MG63 (cell line): ENCODE results near the gene RASA2. TPM values are rescaled to one million over a fixed set of nuclear protein-coding genes. Genes with fewer than 3 reads are reported as not detected.

Experiments used
- DNase-seq: peaks from one replicate; pipeline ENCODE4 v3.0.0-alpha.2; 2020
- H3K27me3 ChIP-seq: fragments of 250-450 bp; sonication (Bioruptor Pico); 2 replicates; pipeline ENCODE4 v1.5.1; 2020; ENCODE audit warnings: mild to moderate bottlenecking, moderate library complexity
- H3K36me3 ChIP-seq: fragments of 250-450 bp; sonication (Bioruptor Pico); 2 replicates; pipeline ENCODE4 v1.5.1; 2020; ENCODE audit warnings: mild to moderate bottlenecking, moderate library complexity
- H3K4me3 ChIP-seq: fragments of 250-450 bp; sonication (Bioruptor Pico); 2 replicates; pipeline ENCODE4 v1.5.1; 2020; ENCODE audit warnings: mild to moderate bottlenecking, moderate library complexity
- H3K9me3 ChIP-seq: fragments of 250-450 bp; sonication (Bioruptor Pico); 2 replicates; pipeline ENCODE4 v1.5.1; 2020; ENCODE audit warnings: mild to moderate bottlenecking, moderate library complexity
- total RNA-seq: library from RNA; depleted of rRNA; stranded (reverse); fragments of >200 nt; shearing (Covaris generic); gene quantifications from 2 replicates; pipeline ENCODE4 v1.2.3, GENCODE V29; 2014; ENCODE audit warnings: low replicate concordance

RASA2 gene
- total RNA-seq, 1 experiment from 2014 or later: 10.0 TPM

DNA sequence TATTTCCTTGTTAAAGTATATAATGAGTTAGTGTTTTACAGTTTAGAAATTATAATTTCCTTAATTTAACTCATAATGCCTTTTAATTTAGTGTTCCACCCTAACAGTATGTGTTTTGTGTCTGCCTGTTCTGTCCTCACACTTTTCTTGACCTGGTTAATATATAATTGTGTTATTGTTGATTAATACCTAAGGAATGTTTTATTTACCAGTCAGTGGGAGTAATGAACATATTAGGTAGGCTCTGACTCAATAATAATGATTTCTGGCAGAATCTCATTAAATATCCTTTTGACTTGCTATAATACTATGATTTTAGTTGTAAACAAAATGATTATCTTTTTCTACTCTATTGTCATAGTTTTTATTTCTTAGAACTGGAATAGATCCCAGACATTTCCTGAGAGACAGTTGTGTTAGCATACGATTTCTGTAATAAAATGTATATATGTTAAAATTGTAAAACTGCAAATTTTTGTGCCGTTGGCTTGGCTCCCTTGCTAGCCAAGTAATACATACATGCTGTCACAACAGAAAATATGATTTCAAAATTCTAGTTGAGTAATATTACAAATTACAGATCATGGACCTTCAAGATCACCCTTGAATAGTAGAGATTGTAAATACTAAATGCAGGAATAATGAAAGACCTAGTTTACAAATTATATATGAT, 51.9 kb downstream of the RASA2 start:
- no peak overlapping the region for H3K4me3 ChIP-seq
- no peaks in the 10 kb centered on the region for H3K27me3 ChIP-seq
- no peak for DNase-seq
- peaks cover 19% of the 10 kb centered on the region for H3K9me3 ChIP-seq
- peaks cover 49% of the 10 kb centered on the region for H3K36me3 ChIP-seq

DNA sequence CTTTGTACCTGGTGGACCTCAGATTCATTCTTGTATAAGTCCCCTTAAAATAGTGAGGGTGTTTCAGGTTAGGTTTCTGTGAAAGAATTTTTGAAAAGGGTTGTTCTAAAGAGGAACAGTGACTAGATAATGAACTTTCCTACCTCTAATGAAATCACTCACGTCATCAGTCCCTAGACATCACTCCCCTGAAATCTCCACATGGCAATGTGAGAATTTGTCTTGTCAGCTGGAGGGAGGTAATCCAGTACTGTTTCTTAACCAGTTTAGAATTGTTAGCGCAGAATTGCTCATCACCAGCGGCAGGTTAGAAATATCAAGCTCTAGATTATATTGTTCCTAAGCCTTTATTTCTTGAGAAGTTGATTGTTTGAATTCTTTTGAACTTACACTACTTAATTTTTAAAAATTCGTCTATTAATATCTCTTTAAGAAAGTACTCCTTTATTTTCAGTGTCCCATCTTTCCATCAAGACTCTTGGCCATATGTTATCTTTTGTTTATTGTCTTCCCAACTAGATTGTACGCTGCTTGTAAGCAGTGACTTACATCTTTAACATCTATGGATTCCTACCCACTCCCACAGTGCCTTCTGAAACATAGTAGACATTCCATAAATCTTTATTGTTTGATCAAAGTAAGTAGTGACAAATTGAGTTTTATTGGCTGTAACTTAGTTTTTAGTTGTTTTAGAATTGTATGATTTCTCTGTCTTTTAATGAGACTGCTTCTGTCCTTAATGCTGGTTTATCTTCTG, 52.8 kb downstream of the RASA2 start:
- Histone ChIP-seq H3K36me3 (peaks cover 49% of the 10 kb centered on the region), H3K4me3 (no peak overlapping the region), H3K27me3 (no peaks in the 10 kb centered on the region), H3K9me3 (peaks cover 21% of the 10 kb centered on the region)
- DNase-seq: no peak

DNA sequence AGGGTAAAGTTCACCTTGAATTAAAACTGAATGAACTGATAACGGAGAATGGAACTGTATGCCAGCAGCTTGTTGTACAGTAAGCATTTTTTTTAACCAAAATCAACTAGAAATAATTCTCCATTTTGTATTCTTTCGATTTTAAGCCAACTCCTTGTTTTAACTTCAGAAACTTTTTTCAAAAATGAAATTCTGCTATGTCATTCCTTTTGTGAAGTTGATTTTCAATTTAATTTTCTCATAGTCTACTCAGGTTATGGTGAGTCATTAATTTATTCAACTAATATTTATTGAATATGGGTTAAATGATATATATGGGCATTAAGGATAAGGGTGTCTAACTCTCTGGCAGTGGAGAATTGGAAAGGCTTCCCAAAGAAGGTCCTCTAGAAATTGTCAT, 53.7 kb downstream of the RASA2 start:
- Histone ChIP-seq H3K9me3 (peaks cover 16% of the 10 kb centered on the region), H3K27me3 (no peaks in the 10 kb centered on the region), H3K36me3 (peaks cover 45% of the 10 kb centered on the region), H3K4me3 (no peak overlapping the region)
- no peak for DNase-seq

DNA sequence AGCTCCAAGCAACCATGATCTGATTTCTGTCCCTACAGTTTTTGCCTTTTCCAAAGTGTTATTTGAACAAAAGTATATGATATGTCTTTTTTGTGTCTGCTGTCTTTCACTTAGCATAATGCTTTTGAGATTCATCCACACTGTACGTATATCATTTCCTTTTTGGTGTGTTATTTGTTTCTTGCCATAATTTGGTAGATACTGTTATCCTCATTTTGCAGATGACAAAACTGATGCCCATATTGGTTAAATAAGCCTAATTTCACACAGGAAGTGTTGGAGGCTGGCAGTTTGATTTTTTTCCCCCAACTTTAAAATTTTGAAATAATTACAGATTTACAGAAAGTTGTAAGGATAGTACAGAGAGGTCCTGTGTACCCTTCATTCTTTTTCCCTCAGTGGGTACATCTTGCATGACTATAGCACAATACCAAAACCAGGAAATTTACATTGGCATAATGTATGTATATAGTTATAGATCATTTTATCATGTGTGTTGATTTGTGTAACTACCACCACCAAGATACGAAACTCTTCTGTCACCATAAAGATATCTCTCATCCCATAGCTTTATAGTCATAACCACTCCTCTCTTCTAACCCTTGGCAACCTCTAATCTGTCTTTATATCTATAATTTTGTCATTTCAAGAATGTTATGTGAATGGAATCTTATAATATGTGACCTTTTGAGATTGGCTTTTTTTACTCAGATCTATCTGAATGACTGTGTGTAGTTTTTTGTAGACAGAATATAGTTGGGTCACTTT, 55.6 kb downstream of the RASA2 start:
- DNase-seq: no peak
- Histone ChIP-seq H3K27me3 (no peaks in the 10 kb centered on the region), H3K9me3 (peaks cover 31% of the 10 kb centered on the region), H3K4me3 (no peak overlapping the region), H3K36me3 (peaks cover 59% of the 10 kb centered on the region)

DNA sequence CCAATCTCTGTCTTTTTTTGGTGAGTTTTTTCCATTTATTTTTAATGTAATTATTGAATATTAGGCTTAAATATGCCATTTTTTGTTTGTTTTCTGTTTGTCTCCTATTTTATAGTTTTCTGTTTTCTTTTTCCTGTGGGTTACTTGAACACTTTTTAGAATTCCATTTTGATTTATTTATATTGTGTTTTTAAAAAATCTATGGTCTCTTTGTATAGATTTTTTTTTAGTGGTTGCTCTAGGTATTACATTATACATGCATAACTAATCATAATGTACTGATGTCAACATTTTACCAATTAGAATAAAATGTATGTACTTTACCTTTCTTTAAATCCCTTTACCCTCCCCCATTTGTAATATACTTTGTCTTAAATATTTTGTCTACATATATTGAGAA, 56.2 kb downstream of the RASA2 start:
- no peaks in the 10 kb centered on the region for H3K27me3 ChIP-seq
- peaks cover 35% of the 10 kb centered on the region for H3K9me3 ChIP-seq
- no peak overlapping the region for H3K4me3 ChIP-seq
- peaks cover 61% of the 10 kb centered on the region for H3K36me3 ChIP-seq
- DNase-seq: no peak

DNA sequence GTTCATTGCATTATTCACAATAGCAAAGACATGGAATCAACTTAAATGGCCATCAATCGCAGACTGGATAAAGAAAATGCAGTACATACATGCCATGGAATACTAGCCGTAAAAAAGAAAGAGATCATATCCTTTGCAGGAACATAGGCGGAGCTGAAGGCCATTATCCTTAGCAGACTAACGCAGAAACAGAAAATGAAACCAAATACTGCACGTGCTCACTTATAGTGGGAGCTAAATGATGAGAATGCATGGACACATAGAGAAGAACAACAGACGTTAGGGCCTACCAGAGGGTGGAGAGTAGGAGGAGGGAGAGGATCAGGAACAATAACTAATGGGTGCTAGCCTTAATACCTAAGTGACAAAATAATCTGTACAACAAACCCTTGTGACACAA, 57.9 kb downstream of the RASA2 start:
- Histone ChIP-seq H3K9me3 (peaks cover 35% of the 10 kb centered on the region), H3K36me3 (peaks cover 68% of the 10 kb centered on the region)

DNA sequence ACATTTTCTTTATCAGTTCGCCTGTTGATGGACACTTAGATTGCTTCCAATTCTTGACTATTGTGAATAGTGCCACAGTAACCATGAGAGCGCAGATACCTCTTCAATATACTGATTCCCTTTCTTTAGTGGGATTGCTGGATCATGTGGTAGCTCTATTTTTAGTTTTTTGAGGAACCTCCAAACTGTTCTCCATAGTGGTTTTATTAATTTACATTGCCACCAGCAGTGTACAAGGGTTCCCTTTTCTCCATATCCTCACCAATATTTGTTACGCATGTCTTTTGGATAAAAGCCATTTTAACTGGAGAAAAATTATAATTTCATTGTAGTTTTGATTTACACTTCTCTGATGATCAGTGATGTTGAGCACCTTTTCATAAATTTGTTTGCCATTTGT, 59.3 kb downstream of the RASA2 start:
- H3K36me3 ChIP-seq: peaks cover 59% of the 10 kb centered on the region
- peaks cover 35% of the 10 kb centered on the region for H3K9me3 ChIP-seq
- no peaks in the 10 kb centered on the region for H3K27me3 ChIP-seq
- no peak for DNase-seq
- no peak overlapping the region for H3K4me3 ChIP-seq

More for the DNA sequence above, 57.9 kb downstream of the RASA2 start:
- Histone ChIP-seq H3K4me3 (no peak overlapping the region), H3K27me3 (no peaks in the 10 kb centered on the region)
- no peak for DNase-seq

DNA sequence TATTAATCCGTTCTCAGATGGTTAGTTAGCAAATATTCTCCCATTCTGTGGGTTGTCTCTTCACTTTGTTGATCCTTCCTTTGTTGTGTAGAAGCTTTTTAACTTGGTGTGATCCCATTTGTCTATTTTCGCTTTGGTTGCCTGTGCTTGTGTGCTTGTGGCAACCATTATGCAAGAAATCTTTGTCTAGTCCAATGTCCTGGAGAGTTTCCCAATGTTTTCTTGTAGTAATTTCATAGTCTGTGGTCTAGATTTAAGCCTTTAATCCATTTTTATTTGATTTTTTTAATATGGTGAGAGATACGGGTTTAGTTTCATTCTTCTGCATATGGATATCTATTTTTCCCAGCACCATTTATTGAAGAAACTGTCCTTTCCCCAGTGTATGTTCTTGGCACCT, 59.8 kb downstream of the RASA2 start:
- Histone ChIP-seq H3K27me3 (no peaks in the 10 kb centered on the region), H3K36me3 (peaks cover 57% of the 10 kb centered on the region), H3K9me3 (peaks cover 35% of the 10 kb centered on the region), H3K4me3 (no peak overlapping the region)
- DNase-seq: no peak

DNA sequence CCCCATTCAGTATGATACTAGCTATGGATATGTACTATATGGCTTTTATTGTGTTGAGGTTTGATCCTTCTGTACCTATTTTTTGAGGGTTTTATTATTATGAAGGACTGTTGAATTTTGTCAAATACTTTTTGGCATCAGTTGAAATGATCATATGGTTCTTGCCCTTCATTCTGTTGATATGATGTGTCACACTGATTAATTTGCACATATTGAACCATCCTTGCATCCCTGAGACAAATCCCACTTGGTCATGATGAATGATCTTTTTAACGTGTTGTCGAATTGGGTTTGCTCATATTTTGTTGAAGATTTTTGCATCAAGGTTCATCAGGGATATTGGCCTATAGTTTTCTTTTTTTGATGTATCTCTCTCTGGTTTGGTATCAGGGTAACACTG, 61.0 kb downstream of the RASA2 start:
- Histone ChIP-seq H3K4me3 (no peak overlapping the region), H3K27me3 (no peaks in the 10 kb centered on the region), H3K9me3 (peaks cover 28% of the 10 kb centered on the region), H3K36me3 (peaks cover 48% of the 10 kb centered on the region)
- DNase-seq: no peak

DNA sequence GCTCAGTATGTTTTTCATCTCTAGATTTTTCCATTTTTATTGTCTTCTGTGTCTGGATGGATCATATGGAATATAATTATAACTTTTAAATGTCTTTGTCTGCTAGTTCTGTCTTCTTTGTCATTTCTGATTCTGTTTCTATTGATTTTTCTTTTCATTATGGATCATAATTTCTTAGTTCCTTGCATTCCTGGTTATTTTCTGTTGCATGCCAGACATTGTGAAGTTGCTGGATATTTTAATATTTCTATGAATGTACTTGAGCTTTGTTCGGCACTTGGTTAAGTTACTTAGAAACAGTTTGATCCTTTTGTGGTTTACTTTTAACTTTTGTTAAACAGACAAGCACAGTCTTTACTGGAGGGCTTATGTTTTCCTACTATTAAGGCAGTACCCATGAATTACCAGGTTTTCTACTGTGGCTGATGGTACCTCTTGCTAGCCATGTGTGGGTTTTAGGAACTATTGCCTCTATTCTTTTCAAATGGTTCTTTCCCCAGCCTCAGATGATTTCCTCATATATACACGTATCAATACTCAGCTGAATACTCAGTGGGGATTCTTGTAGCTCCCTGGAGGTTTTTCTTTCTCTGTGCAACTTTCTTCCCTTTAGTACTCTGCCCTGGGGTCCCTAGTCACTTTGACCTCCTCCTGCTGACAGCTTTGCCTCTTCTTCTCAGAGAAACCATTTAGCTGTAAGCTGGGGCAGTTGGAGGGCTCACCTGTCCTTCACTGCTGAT, 64.3 kb downstream of the RASA2 start:
- H3K4me3 ChIP-seq: no peak overlapping the region
- H3K9me3 ChIP-seq: peaks cover 16% of the 10 kb centered on the region
- H3K27me3 ChIP-seq: no peaks in the 10 kb centered on the region
- H3K36me3 ChIP-seq: peaks cover 25% of the 10 kb centered on the region
- DNase-seq: no peak

DNA sequence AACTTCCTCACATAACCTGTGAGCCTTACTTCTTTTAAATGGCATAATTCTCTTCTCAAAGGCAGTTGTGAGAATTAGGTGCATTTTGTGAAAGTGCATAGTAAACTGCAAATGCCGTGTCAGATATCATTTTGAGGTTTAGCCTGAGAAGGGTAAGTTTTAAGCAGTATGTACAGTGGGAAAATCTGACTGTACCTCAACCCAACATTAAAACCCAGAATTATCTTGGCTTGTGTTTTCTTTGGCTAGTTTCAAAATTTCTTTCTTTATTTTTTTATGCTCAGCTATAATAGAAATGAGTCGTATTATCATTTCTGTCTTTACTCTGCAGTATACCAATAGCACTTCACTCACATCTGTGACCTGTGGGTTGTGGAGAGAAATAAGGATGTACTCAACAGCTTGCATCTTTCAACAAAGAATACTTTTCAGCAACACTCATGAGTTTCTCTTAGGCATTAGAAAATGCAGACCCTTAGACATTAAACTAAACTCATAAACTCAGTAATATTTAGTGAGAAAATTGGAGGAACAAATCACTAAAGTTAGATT, 65.7 kb downstream of the RASA2 start:
- H3K9me3 ChIP-seq: peaks cover 3% of the 10 kb centered on the region; the same call in 1 of the 2 replicates
- H3K4me3 ChIP-seq: no peak overlapping the region
- H3K36me3 ChIP-seq: peaks cover 16% of the 10 kb centered on the region
- no peak for DNase-seq
- H3K27me3 ChIP-seq: no peaks in the 10 kb centered on the region

DNA sequence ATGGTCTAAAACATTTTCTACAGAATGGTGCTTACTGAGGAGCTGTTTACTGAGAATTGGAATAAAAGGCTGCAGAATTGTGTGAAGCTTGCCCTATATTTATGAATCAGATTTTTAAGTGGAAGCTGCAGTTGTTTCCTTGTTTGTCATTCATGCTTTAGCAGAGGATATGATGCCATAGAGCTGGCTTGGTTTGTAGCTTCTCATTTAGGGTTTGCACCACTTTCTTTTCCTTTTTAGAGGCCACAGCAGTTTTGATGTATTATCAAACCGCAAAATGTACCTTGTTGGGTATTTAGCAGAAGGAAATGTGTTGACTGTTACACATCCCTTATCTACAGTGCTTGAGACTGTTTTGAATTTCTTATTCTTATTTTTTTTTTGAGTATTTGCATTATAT, 66.2 kb downstream of the RASA2 start:
- peaks cover 15% of the 10 kb centered on the region for H3K36me3 ChIP-seq
- DNase-seq: no peak
- no peaks in the 10 kb centered on the region for H3K27me3 ChIP-seq
- H3K9me3 ChIP-seq: no peaks in the 10 kb centered on the region
- no peak overlapping the region for H3K4me3 ChIP-seq

DNA sequence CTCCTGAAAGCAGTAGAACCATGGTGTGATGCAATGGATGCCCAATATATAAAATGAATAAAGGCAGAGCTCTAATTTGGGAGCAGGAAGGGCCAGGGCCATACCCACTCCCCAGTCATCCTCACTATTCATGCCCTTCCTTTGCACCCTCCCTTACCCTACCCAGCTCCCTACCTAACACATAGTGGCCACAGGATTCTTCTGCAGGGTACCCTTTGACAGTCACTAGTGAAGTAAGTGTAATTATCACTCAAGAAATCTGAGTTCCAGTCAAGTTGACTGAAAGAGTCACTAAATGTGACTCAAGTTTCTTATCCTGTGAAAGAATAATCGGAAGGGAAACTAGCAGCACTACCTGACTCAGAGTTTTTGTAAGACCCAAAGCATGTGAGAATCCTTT, 69.2 kb downstream of the RASA2 start:
- no peak overlapping the region for H3K4me3 ChIP-seq
- peaks cover 20% of the 10 kb centered on the region for H3K36me3 ChIP-seq
- H3K27me3 ChIP-seq: no peaks in the 10 kb centered on the region
- DNase-seq: no peak
- no peaks in the 10 kb centered on the region for H3K9me3 ChIP-seq

DNA sequence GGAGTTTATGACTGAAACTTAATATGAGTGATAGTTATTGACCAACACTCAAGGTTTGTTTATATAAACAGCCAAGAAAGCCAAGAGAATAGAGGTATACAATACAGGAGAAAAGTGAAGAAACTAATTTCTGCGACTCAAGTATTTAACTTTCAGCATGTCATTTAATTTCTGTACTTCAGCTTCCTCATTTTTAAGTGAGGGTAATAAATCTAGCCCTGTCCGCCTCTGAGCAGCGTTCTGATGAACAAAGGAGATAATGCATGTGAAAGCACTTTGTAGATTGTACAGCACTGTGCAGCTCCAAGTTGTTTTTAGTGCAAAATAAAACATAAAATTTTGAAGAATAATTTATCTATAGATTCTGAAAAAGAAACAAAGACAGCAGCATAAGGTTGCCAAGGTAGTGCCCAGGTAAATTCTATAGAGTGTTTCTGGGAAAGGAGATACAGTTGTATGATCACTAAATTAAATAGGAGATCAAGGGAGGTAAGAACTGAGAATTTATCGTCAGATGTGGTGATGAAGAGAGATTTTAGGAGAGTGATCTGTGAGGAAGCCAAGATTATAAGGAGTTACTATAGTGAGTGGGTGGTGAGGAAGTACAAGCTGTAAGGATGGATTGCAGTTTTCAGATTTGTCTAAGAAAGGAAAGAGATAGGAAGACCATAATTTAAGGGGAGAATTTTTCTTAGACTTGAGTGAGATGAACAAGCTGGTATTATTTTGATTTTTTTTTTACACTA, 71.3 kb downstream of the RASA2 start:
- Histone ChIP-seq H3K4me3 (no peak overlapping the region), H3K9me3 (no peaks in the 10 kb centered on the region), H3K36me3 (peaks cover 27% of the 10 kb centered on the region), H3K27me3 (no peaks in the 10 kb centered on the region)
- no peak for DNase-seq

DNA sequence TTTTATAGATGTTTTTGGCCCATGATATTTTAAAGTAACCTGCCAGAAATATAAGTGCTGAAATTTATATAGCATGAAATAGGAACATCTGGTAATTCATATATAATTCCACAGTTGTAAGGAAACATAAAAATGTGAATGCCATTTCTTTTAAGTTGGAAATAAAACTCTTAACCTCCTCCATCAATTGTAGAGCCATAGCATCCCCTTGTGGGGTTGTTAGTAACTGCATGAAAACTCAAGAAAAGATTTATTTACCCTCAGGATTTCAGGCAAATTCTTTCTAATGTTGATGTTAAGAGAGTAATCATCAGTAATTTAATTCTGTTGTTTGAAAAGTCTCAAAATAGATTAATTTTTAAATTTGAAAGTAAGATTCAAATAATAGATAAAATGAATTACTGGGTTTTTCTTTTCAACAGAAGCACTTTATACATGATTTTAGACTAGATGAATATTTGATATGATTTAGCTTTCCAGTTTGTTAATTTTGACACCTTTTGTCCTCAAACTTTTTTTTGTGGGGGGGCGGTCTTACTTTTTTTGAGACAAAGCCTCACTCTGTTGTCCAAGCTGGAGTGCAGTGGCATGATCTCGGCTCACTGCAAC, 74.7 kb downstream of the RASA2 start:
- no peaks in the 10 kb centered on the region for H3K9me3 ChIP-seq
- H3K36me3 ChIP-seq: peaks cover 31% of the 10 kb centered on the region
- H3K27me3 ChIP-seq: no peaks in the 10 kb centered on the region
- H3K4me3 ChIP-seq: no peak overlapping the region
- DNase-seq: no peak

DNA sequence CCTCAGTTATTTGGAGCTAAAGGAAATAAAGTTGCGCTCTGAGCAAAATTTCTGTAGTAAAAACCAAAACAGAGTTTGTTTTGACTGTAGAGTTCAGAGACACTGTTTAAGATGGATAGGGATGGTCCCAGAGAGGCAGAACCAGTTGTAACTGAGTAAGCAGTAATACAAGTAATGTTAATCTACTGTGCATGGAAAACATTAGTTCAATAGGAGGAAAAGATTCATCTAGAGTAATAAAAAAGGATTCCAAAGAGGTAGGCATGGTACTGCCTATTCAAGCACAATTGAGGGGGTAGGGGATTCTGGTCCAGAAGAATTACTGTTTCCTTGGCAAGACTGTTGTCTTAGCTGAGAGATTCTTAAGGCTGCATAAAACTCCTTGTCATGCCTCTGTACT, 77.4 kb downstream of the RASA2 start:
- Histone ChIP-seq H3K9me3 (no peaks in the 10 kb centered on the region), H3K36me3 (peaks cover 25% of the 10 kb centered on the region; the same call in 1 of the 2 replicates), H3K4me3 (no peak overlapping the region), H3K27me3 (no peaks in the 10 kb centered on the region)
- DNase-seq: no peak
